ENCODE data around the gene ACIN1.

DNA sequence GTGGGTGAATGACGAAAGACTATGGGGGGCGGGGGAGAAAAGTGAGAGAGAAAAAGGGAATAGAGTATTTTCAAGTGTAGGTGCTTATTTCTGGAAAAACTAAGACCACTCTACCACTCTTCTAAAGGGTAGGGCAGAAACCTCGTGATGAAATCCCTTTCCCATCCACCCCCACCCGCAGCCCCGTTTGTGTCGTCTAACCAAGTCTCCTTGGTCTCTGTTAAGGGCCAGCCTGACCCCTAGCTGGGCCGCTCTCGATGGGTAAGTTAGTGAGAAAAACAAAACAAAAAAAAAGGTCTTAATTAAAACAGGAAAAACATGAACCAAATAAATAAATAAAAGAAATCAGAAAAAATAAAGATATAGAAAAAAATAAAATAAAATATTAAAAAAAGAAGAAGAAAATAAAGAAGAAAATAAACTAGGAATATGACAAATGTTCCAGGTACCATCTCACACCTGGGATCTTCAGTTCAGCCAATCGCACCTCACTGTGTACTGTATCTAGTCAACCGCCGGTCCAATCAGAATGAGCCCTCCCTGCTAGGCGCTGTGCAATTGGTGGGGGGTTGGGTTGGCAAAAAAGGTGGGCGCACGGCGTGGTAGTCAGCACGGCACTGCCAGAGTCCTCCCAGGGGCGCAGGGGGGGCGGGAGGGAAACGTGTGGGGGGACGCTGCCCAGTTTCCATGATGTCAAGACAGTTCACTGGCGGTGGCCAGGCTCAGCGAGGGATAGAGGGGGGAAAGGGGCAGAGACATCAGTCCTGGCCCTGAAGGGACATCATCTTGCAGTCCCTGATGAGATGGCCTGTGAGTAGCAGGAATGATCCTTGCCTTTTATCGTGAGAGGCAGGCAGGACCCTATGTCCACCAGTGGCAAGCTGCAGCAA lies 27.8 kb downstream of the ACIN1 start:
- TF ChIP-seq, protein P1, sequence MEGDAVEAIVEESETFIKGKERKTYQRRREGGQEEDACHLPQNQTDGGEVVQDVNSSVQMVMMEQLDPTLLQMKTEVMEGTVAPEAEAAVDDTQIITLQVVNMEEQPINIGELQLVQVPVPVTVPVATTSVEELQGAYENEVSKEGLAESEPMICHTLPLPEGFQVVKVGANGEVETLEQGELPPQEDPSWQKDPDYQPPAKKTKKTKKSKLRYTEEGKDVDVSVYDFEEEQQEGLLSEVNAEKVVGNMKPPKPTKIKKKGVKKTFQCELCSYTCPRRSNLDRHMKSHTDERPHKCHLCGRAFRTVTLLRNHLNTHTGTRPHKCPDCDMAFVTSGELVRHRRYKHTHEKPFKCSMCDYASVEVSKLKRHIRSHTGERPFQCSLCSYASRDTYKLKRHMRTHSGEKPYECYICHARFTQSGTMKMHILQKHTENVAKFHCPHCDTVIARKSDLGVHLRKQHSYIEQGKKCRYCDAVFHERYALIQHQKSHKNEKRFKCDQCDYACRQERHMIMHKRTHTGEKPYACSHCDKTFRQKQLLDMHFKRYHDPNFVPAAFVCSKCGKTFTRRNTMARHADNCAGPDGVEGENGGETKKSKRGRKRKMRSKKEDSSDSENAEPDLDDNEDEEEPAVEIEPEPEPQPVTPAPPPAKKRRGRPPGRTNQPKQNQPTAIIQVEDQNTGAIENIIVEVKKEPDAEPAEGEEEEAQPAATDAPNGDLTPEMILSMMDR (IDR thresholded peaks at IDR 0.05; ENCODE audit: insufficient read depth, low read length): no peak
- TF ChIP-seq POLR2AphosphoS5 (IDR thresholded peaks at IDR 0.05; ENCODE audit: low read depth) (no peak), SPI1 (IDR thresholded peaks at IDR 0.05; ENCODE audit: borderline replicate concordance, low read depth) (no peak), REST (IDR thresholded peaks at IDR 0.05; ENCODE audit: insufficient replicate concordance, low read depth) (no peak)
